Spinal cord (tissue), 10 donors: ENCODE measurements around the gene OR5M10. TPM values are rescaled to one million over a fixed set of nuclear protein-coding genes. Genes with fewer than 3 reads are reported as not detected.

Source experiments
- DNase-seq, 6 donors: peaks; one replicate each; pipeline versions ENCODE4 v3.0.0 to v3.0.0-alpha.2; 2013 to 2015; ENCODE audit warnings: low spot score in 6 of 6, low read depth in 4 of 6
- H3K27ac ChIP-seq: one replicate; pipeline ENCODE4 v1.5.1; 2013; ENCODE audit warnings: low read depth, low read length, control low read depth
- H3K27me3 ChIP-seq: one replicate; pipeline ENCODE4 v1.6.1; 2013; ENCODE audit warnings: low read length; ENCODE audit not compliant: control insufficient read depth, insufficient read depth
- H3K36me3 ChIP-seq: one replicate; pipeline ENCODE4 v1.6.1; 2013; ENCODE audit warnings: low read length; ENCODE audit not compliant: control insufficient read depth, insufficient read depth
- H3K4me1 ChIP-seq: one replicate; pipeline ENCODE4 v1.6.1; 2013; ENCODE audit warnings: low read length; ENCODE audit not compliant: control insufficient read depth, insufficient read depth
- H3K4me3 ChIP-seq: one replicate; pipeline ENCODE4 v1.5.1; 2013; ENCODE audit warnings: low read depth, low read length, control low read depth
- H3K9me3 ChIP-seq: one replicate; pipeline ENCODE4 v1.6.1; 2013; ENCODE audit warnings: low read length; ENCODE audit not compliant: control insufficient read depth, insufficient read depth
- WGBS: methylation state at CpG from one replicate; pipeline ENCODE4 v1.1.5; 2013; ENCODE audit warnings: missing lambda C conversion rate; ENCODE audit not compliant: insufficient coverage; 5-methylcytosine and 5-hydroxymethylcytosine counted together
- polyA plus RNA-seq, 2 donors: library from polyadenylated mRNA; unstranded; fragments of 120-200 nt; gene quantifications; one replicate each; pipeline ENCODE4 v1.2.1, GENCODE V29; 2013; ENCODE audit not compliant: insufficient read length in 2 of 2
- total RNA-seq, 2 donors: library from RNA; depleted of rRNA in 1 of 2; stranded (reverse); fragments of 120-200 nt in 1 of 2; fragments of >200 nt in 1 of 2; gene quantifications; one replicate each; pipeline versions ENCODE4 v1.2.3 to v1.2.4, GENCODE V29; 2013 to 2014
- donor health status: healthy.

The OR5M10 gene
- total and polyA plus RNA-seq, 4 donors, result not detected

- no CpG with 5 or more reads among the region's 3 CpGs for WGBS
- DNase-seq, result no peak
- Histone ChIP-seq H3K9me3 (no peaks in the 10 kb centered on the region), H3K36me3 (no peaks in the 10 kb centered on the region), H3K27ac (no peak overlapping the region), H3K4me1 (no peaks in the 10 kb centered on the region), H3K27me3 (no peaks in the 10 kb centered on the region), H3K4me3 (no peak overlapping the region)
Observed at GRCh38 chr11:56533054-56533740, 44.3 kb downstream of the OR5M10 start.

GRCh38 chr11:56531856-56532255 is 45.7 kb downstream of the OR5M10 start:
- WGBS, result no CpG with 5 or more reads among the region's 2 CpGs
- no peaks in the 10 kb centered on the region for H3K27me3 ChIP-seq
- H3K36me3 ChIP-seq, result no peaks in the 10 kb centered on the region
- H3K9me3 ChIP-seq, result no peaks in the 10 kb centered on the region
- H3K27ac ChIP-seq, result no peak overlapping the region
- H3K4me3 ChIP-seq, result no peak overlapping the region
- no peaks in the 10 kb centered on the region for H3K4me1 ChIP-seq
- no peak for DNase-seq

Other genes with a start within 250 kb of the OR5M10 start
- gene OR8K1, start 231.7 kb downstream of the OR5M10 start, total RNA-seq, result not detected
- gene OR8K1, start 231.7 kb downstream of the OR5M10 start, polyA plus RNA-seq, result not detected
- gene OR8J1, start 223.4 kb downstream of the OR5M10 start, total RNA-seq, result not detected
- gene OR8J1, start 223.4 kb downstream of the OR5M10 start, polyA plus RNA-seq, result not detected
- gene OR8U1, start 202.1 kb downstream of the OR5M10 start, total RNA-seq, result not detected
- not detected for gene OR8U1, start 202.1 kb downstream of the OR5M10 start, polyA plus RNA-seq
- not detected for gene OR5AL1, start 165.0 kb downstream of the OR5M10 start, total RNA-seq
- gene OR5AL1, start 165.0 kb downstream of the OR5M10 start, polyA plus RNA-seq, result not detected
- gene OR5M3, start 104.4 kb downstream of the OR5M10 start, total RNA-seq, result not detected
- gene OR5M3, start 104.4 kb downstream of the OR5M10 start, polyA plus RNA-seq, result not detected
- not detected for gene OR5M8, start 86.4 kb downstream of the OR5M10 start, total RNA-seq
- gene OR5M8, start 86.4 kb downstream of the OR5M10 start, polyA plus RNA-seq, result not detected
- not detected for gene OR5M11, start 34.5 kb downstream of the OR5M10 start, total RNA-seq
- gene OR5M11, start 34.5 kb downstream of the OR5M10 start, polyA plus RNA-seq, result not detected
- gene OR5M1, start 37.2 kb upstream of the OR5M10 start, total RNA-seq, result not detected
- gene OR5M1, start 37.2 kb upstream of the OR5M10 start, polyA plus RNA-seq, result not detected
- not detected for gene OR5AP2, start 64.7 kb upstream of the OR5M10 start, total RNA-seq
- gene OR5AP2, start 64.7 kb upstream of the OR5M10 start, polyA plus RNA-seq, result not detected
- not detected for gene OR5AR1, start 86.0 kb upstream of the OR5M10 start, total RNA-seq
- gene OR5AR1, start 86.0 kb upstream of the OR5M10 start, polyA plus RNA-seq, result not detected
- gene OR9G1, start 121.4 kb upstream of the OR5M10 start, total RNA-seq, result not detected
- gene OR9G1, start 121.4 kb upstream of the OR5M10 start, polyA plus RNA-seq, result not detected
- gene OR9G4, start 171.0 kb upstream of the OR5M10 start, total RNA-seq, result not detected
- gene OR9G4, start 171.0 kb upstream of the OR5M10 start, polyA plus RNA-seq, result not detected